ENCODE measurements around the gene SIMC1. TPM values are rescaled to one million over a fixed set of nuclear protein-coding genes. Genes with fewer than 3 reads are reported as not detected.
A peak's percentile ranks its signal among the peaks of the same experiment; 100 is the strongest.

The SIMC1 gene
- total RNA-seq, 3 donors from 2014 or later (not counting 1 experiment from before 2014, with no cell fraction given) = 19.6 to 30.2 (median 27.8) TPM

DNA sequence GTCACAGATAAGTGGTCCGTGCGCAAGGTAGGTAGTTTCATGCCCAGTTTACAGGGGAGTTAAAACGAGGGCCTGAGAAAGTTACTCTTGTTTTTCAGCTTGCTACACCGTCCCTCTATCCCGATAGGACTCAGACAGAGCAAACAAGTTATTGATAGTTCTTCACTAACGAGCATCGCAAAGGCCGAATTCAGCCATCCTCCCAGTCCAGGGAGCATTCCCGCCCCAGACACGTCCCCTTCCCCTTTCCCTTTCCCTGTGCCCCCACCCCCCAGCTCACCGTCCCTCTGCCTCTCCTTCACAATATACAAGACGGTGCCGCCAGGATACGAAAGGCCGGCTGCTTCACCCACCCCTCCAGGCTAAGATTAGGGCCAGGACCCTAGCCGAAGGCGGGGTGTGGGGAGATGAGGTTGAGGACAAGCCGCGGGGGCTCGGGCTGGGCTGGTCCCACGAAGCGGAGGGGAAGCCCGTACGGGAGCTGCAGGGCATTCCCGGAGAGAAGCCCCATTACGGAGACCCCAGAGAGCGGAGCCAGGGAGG is 122.7 kb downstream of the SIMC1 start:
- ATAC-seq (no peak), DNase-seq (no peak)
- peaks cover 3% of the 10 kb centered on the region for H3K9me3 ChIP-seq (ENCODE audit: control insufficient read depth, insufficient read depth, low read length)
- intact Hi-C loops (cut with micrococcal nuclease) = no loop called here
- TF ChIP-seq, protein P1, sequence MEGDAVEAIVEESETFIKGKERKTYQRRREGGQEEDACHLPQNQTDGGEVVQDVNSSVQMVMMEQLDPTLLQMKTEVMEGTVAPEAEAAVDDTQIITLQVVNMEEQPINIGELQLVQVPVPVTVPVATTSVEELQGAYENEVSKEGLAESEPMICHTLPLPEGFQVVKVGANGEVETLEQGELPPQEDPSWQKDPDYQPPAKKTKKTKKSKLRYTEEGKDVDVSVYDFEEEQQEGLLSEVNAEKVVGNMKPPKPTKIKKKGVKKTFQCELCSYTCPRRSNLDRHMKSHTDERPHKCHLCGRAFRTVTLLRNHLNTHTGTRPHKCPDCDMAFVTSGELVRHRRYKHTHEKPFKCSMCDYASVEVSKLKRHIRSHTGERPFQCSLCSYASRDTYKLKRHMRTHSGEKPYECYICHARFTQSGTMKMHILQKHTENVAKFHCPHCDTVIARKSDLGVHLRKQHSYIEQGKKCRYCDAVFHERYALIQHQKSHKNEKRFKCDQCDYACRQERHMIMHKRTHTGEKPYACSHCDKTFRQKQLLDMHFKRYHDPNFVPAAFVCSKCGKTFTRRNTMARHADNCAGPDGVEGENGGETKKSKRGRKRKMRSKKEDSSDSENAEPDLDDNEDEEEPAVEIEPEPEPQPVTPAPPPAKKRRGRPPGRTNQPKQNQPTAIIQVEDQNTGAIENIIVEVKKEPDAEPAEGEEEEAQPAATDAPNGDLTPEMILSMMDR (IDR thresholded peaks at IDR 0.05) = no peak
- H3K36me3 Mint-ChIP-seq = no peaks in the 10 kb centered on the region
- 4% methylated on average over 23 of the region's 27 CpGs for WGBS (ENCODE audit: insufficient coverage)
- no peaks in the 10 kb centered on the region for H3K9me3 Mint-ChIP-seq
- H3K4me3 Mint-ChIP-seq = peak overlapping the region; percentile 96
- H3K27me3 Mint-ChIP-seq (ENCODE audit: low read depth in 2 of 2) = peaks cover 0 to 3% of the 10 kb centered on the region in 2 donors
- peaks cover 33% of the 10 kb centered on the region for H3K4me1 ChIP-seq (ENCODE audit: control insufficient read depth, insufficient read depth, low read length)
- H3K27ac ChIP-seq (ENCODE audit: low read length) = peak overlapping the region; percentile 83
- H3K36me3 ChIP-seq (ENCODE audit: control insufficient read depth, insufficient read depth, low read length) = peaks cover 14% of the 10 kb centered on the region
- H3K27ac Mint-ChIP-seq = peak overlapping the region; percentile 87 to 91
- H3K4me3 ChIP-seq (ENCODE audit: low read length) = peak overlapping the region; percentile 87
- no peaks in the 10 kb centered on the region for H3K27me3 ChIP-seq (ENCODE audit: control insufficient read depth, insufficient read depth, low read length)
- H3K4me1 Mint-ChIP-seq = peaks cover 30 to 32% of the 10 kb centered on the region in 2 donors

DNA sequence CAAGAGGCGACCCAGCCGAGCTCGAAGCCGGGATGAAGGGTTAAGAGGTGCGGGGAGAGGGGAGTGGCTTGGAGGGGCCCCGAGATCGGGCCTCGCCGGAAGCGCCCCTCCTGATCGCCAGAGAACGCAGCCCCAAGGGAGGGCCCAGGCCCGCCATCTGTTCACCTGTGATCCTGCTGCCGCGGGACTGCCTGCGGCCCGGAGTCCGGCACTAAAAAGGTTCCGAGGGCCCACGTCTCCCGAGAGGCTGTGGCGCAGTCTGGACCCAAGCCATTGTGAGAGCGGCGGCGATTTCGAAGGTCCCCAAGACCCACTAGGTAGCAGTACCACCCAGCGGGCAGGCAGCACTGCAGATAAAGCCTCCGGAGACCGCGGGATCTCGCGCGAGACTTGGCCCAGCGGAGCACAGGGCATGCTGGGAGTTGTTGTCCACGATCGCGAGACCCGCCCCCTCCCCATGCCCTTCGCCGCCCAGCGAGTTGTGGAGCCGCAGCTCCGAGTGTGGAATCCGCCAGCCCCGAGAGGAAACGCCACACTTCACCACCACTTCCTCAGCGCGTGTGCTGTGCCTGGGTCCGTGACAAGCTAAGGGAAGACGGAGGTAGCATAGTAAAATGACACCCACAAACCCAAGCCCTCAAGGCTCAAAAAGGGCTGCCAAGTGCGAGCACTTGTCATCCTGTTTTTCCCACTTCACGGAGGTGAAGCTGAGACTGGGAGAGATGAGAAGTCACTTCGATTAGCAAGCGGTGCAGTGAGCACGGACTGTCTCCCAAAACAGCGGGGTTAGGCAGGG is 123.4 kb downstream of the SIMC1 start, which contains the start of gene KIAA1191:
TSS of gene KIAA1191 (minus strand) at position 328 of the 796 bp plus-strand sequence. CDS start 2,256 bp downstream, outside the sequence.
- Mint-ChIP-seq H3K9me3 (no peaks in the 10 kb centered on the region), H3K27ac (peak within 1 kb of the TSS; percentile 87 to 91), H3K4me3 (peak within 1 kb of the TSS; percentile 96), H3K36me3 (no peaks in the 10 kb centered on the region), H3K27me3 (ENCODE audit: low read depth in 2 of 2) (peaks cover 0 to 5% of the 10 kb centered on the region in 2 donors), H3K4me1 (peaks cover 30 to 31% of the 10 kb centered on the region in 2 donors)
- DNase-seq (peak; percentile 76 to 97), ATAC-seq (peak; percentile 90 to 97 (median 93))
- Histone ChIP-seq H3K4me3 (ENCODE audit: low read length) (peak within 1 kb of the TSS; percentile 87), H3K36me3 (ENCODE audit: control insufficient read depth, insufficient read depth, low read length) (peaks cover 10% of the 10 kb centered on the region), H3K27me3 (ENCODE audit: control insufficient read depth, insufficient read depth, low read length) (no peaks in the 10 kb centered on the region), H3K27ac (ENCODE audit: low read length) (peak within 1 kb of the TSS; percentile 83), H3K4me1 (ENCODE audit: control insufficient read depth, insufficient read depth, low read length) (peaks cover 37% of the 10 kb centered on the region), H3K9me3 (ENCODE audit: control insufficient read depth, insufficient read depth, low read length) (peaks cover 3% of the 10 kb centered on the region)
- intact Hi-C loops (cut with micrococcal nuclease) = no loop called here
- WGBS (ENCODE audit: insufficient coverage) = under 1% methylated on average over 56 of the region's 56 CpGs
- TF ChIP-seq, protein P1 (IDR thresholded peaks at IDR 0.05) = no peak

DNA sequence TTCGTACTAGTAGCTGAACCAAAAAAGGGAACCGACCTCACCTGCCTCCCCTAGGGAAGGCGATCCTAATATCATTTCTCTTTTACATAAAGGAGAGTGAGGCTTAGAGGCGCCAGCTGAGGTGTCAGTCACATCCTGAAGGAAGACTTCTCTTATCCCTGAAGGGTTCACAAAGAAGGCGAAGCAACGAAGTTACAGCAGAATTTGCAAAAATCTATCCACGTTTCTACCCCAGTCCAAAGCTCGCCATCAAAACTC is 123.9 kb downstream of the SIMC1 start:
- intact Hi-C loops (cut with micrococcal nuclease) = no loop called here
- no peak for DNase-seq
- ATAC-seq = no peak
- peaks cover 30 to 31% of the 10 kb centered on the region in 2 donors for H3K4me1 Mint-ChIP-seq
- Histone ChIP-seq H3K4me3 (ENCODE audit: low read length) (peak overlapping the region; percentile 87), H3K9me3 (ENCODE audit: control insufficient read depth, insufficient read depth, low read length) (peaks cover 3% of the 10 kb centered on the region), H3K27me3 (ENCODE audit: control insufficient read depth, insufficient read depth, low read length) (no peaks in the 10 kb centered on the region), H3K4me1 (ENCODE audit: control insufficient read depth, insufficient read depth, low read length) (peaks cover 37% of the 10 kb centered on the region), H3K27ac (ENCODE audit: low read length) (peak overlapping the region; percentile 83), H3K36me3 (ENCODE audit: control insufficient read depth, insufficient read depth, low read length) (peaks cover 7% of the 10 kb centered on the region)
- peak overlapping the region; percentile 96 for H3K4me3 Mint-ChIP-seq
- TF ChIP-seq, protein P1 (IDR thresholded peaks at IDR 0.05) = no peak
- no peaks in the 10 kb centered on the region for H3K36me3 Mint-ChIP-seq
- H3K9me3 Mint-ChIP-seq = no peaks in the 10 kb centered on the region
- WGBS (ENCODE audit: insufficient coverage) = 42% methylated on average over 6 of the region's 8 CpGs
- peaks cover 0 to 6% of the 10 kb centered on the region in 2 donors for H3K27me3 Mint-ChIP-seq (ENCODE audit: low read depth in 2 of 2)
- peak overlapping the region; percentile 87 to 91 for H3K27ac Mint-ChIP-seq

Data from natural killer cell (primary cell).